ENCODE data around the gene RPS6KA2. TPM values are rescaled to one million over a fixed set of nuclear protein-coding genes. Genes with fewer than 3 reads are reported as not detected.
"Not testable (repeated sequence)": the region's sequence is repeated elsewhere in the genome, so short reads cannot be mapped to it uniquely, and the experiment has no call there.

RPS6KA2 gene
- total and polyA plus RNA-seq, 2 experiments from 2014 or later, result 12.5 to 25.3 TPM

GRCh38 chr6:166387098-166387497, 240.0 kb downstream of the RPS6KA2 start:
- not testable (repeated sequence) for H3K27me3 ChIP-seq (ENCODE audit: insufficient read depth); H4K20me1 ChIP-seq (replicated peaks; ENCODE audit: insufficient read depth); H3K4me3 ChIP-seq; H3K36me3 ChIP-seq (ENCODE audit: insufficient read depth); H3K4me1 Mint-ChIP-seq; H3K9me3 Mint-ChIP-seq; H3K36me3 Mint-ChIP-seq (ENCODE audit: low read depth); H3K27me3 Mint-ChIP-seq (ENCODE audit: insufficient read depth, low read depth, poor library complexity); H3K9me2 ChIP-seq (ENCODE audit: insufficient read depth); H3F3A ChIP-seq (replicated peaks; ENCODE audit: low read depth); H3K4me2 ChIP-seq; H2AFZ ChIP-seq; H3K27ac Mint-ChIP-seq; H3K4me3 Mint-ChIP-seq; ATAC-seq; H3K27ac ChIP-seq (ENCODE audit: low read depth); H3K79me2 ChIP-seq (replicated peaks; ENCODE audit: insufficient read depth); DNase-seq (ENCODE audit: low spot score)
- H3K4me1 ChIP-seq (ENCODE audit: insufficient read depth), result peaks cover 12% of the 10 kb centered on the region

- H3K9me2 ChIP-seq (ENCODE audit: insufficient read depth), result peaks cover 3% of the 10 kb centered on the region; the same call in 1 of the 2 replicates
- peaks cover 4% of the 10 kb centered on the region for H3K27me3 Mint-ChIP-seq (ENCODE audit: insufficient read depth, low read depth, poor library complexity)
- TF ChIP-seq EZH2 (IDR thresholded peaks at IDR 0.05; ENCODE audit: low read depth, unreplicated experiment), result no peak
- no peak for TF ChIP-seq STAT1 (IDR thresholded peaks at IDR 0.05; ENCODE audit: unreplicated experiment)
- TF ChIP-seq ETS1 (IDR thresholded peaks at IDR 0.05), result no peak
- TF ChIP-seq JUNB (IDR thresholded peaks at IDR 0.05; ENCODE audit: unreplicated experiment), result no peak
- no peak for TF ChIP-seq CTCF (conservative IDR thresholded peaks at IDR 0.05; ENCODE audit: low read depth in 2 of 2)
- no peak for TF ChIP-seq ZNF114 (CRISPR knock-in tag; IDR thresholded peaks at IDR 0.05)
- no peak for TF ChIP-seq NANOG (IDR thresholded peaks at IDR 0.05; ENCODE audit: borderline replicate concordance)
- no peak for TF ChIP-seq ZNF462 (CRISPR knock-in tag; IDR thresholded peaks at IDR 0.05)
- TF ChIP-seq POLR2AphosphoS5 (IDR thresholded peaks at IDR 0.05; ENCODE audit: low read depth), result no peak
- TF ChIP-seq EZH2phosphoT487 (IDR thresholded peaks at IDR 0.05; ENCODE audit: unreplicated experiment), result no peak
- TF ChIP-seq ZNF331 (CRISPR knock-in tag; IDR thresholded peaks at IDR 0.05; ENCODE audit: low read depth), result no peak
- no peak for TF ChIP-seq CREB1 (CRISPR knock-in tag; IDR thresholded peaks at IDR 0.05; ENCODE audit: low read depth)
- H3K79me2 ChIP-seq (replicated peaks; ENCODE audit: insufficient read depth), result peaks cover under 1% of the 10 kb centered on the region; the same call in 1 of the 2 replicates
- H3K36me3 ChIP-seq (ENCODE audit: insufficient read depth), result no peaks in the 10 kb centered on the region
- H3K27ac ChIP-seq (ENCODE audit: low read depth), result no peak overlapping the region
- H3K36me3 Mint-ChIP-seq (ENCODE audit: low read depth), result no peaks in the 10 kb centered on the region
- H2AFZ ChIP-seq, result no peak overlapping the region
- no peak overlapping the region for H3K4me2 ChIP-seq
- H3K4me1 ChIP-seq (ENCODE audit: insufficient read depth), result peaks cover 16% of the 10 kb centered on the region
- H4K20me1 ChIP-seq (replicated peaks; ENCODE audit: insufficient read depth), result no peaks in the 10 kb centered on the region
- H3K4me1 Mint-ChIP-seq, result peaks cover 16% of the 10 kb centered on the region; the same call in 2 of the 3 replicates
- H3K4me3 Mint-ChIP-seq, result no peak overlapping the region
- no peaks in the 10 kb centered on the region for H3K9me3 Mint-ChIP-seq
- ATAC-seq, result no peak
- H3K27ac Mint-ChIP-seq, result no peak overlapping the region
- DNase-seq (ENCODE audit: low spot score), result no peak
- no peaks in the 10 kb centered on the region for H3F3A ChIP-seq (replicated peaks; ENCODE audit: low read depth)
- no peaks in the 10 kb centered on the region for H3K27me3 ChIP-seq (ENCODE audit: insufficient read depth)
- no peak overlapping the region for H3K4me3 ChIP-seq
Observed at GRCh38 chr6:166386111-166386510, 240.9 kb downstream of the RPS6KA2 start.
